WTC11 (cell line): ENCODE results near the gene TCEAL4.

Experiments
- CTCF ChIP-seq: fragments of 200-600 bp; IDR thresholded peaks from 2 replicates; pipeline ENCODE4 v1.8.0; 2022; ENCODE audit warnings: antibody characterized with exemption
- HMGXB4 ChIP-seq: sonication (generic); formaldehyde crosslinking; IDR thresholded peaks from 2 replicates; pipeline ENCODE4 v1.8.1; 2023; ENCODE audit warnings: mild to moderate bottlenecking, moderate library complexity, missing genetic modification reagents
- JUN ChIP-seq: sonication (generic); formaldehyde crosslinking; IDR thresholded peaks from 2 replicates; pipeline ENCODE4 v1.8.0; 2023; ENCODE audit warnings: mild to moderate bottlenecking, missing genetic modification reagents
- NFYB ChIP-seq: sonication (generic); formaldehyde crosslinking; conservative IDR thresholded peaks from 2 replicates; pipeline ENCODE4 v1.8.0; 2022; ENCODE audit warnings: low read depth, missing genetic modification reagents
- NR3C1 ChIP-seq: sonication (generic); formaldehyde crosslinking; conservative IDR thresholded peaks from 2 replicates; pipeline ENCODE4 v1.8.1; 2023; ENCODE audit warnings: low read depth, mild to moderate bottlenecking, missing genetic modification reagents
- ZNF121 ChIP-seq: sonication (generic); formaldehyde crosslinking; IDR thresholded peaks from 2 replicates; pipeline ENCODE4 v1.8.0; 2023; ENCODE audit warnings: missing genetic modification reagents
- ZNF232 ChIP-seq: sonication (generic); formaldehyde crosslinking; IDR thresholded peaks from 2 replicates; pipeline ENCODE4 v1.8.0; 2022; ENCODE audit warnings: mild to moderate bottlenecking, missing genetic modification reagents
- TF ChIP-seq, protein P1 (sequence below): sonication (generic); formaldehyde crosslinking; IDR thresholded peaks from 2 replicates; pipeline ENCODE4 v1.8.1; 2023; ENCODE audit warnings: mild to moderate bottlenecking, missing genetic modification reagents, moderate library complexity
- TF ChIP-seq, protein P2 (sequence below): sonication (generic); formaldehyde crosslinking; conservative IDR thresholded peaks from 2 replicates; pipeline ENCODE4 v1.8.1; 2022; ENCODE audit warnings: mild to moderate bottlenecking, missing genetic modification reagents

- TF ChIP-seq ZNF121 (CRISPR knock-in tag), result no peak
- TF ChIP-seq CTCF, result no peak
- TF ChIP-seq, protein P1, sequence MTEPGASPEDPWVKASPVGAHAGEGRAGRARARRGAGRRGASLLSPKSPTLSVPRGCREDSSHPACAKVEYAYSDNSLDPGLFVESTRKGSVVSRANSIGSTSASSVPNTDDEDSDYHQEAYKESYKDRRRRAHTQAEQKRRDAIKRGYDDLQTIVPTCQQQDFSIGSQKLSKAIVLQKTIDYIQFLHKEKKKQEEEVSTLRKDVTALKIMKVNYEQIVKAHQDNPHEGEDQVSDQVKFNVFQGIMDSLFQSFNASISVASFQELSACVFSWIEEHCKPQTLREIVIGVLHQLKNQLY (CRISPR knock-in tag), result no peak
- TF ChIP-seq HMGXB4, result no peak
- no peak for TF ChIP-seq NR3C1 (CRISPR knock-in tag)
- no peak for TF ChIP-seq JUN
- TF ChIP-seq, protein P2, sequence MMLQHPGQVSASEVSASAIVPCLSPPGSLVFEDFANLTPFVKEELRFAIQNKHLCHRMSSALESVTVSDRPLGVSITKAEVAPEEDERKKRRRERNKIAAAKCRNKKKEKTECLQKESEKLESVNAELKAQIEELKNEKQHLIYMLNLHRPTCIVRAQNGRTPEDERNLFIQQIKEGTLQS (CRISPR knock-in tag), result no peak
- TF ChIP-seq ZNF232 (CRISPR knock-in tag), result no peak
- no peak for TF ChIP-seq NFYB (CRISPR knock-in tag)
Observed at GRCh38 chrX:103536732-103537131, 48.6 kb upstream of the TCEAL4 start.
